HCT116 (cell line): ENCODE measurements around the gene DPH1.

ENCODE experiments used
- CBX3 ChIP-seq: IDR thresholded peaks from 2 replicates; pipeline ENCODE4 v1.6.1; 2012; ENCODE audit warnings: low read depth
- FOSL1 ChIP-seq: IDR thresholded peaks from 2 replicates; pipeline ENCODE4 v1.6.1; 2012; ENCODE audit warnings: low read depth
- SRF ChIP-seq: IDR thresholded peaks from 2 replicates; pipeline ENCODE4 v1.6.1; 2012; ENCODE audit warnings: low read depth

- no peak for TF ChIP-seq SRF
- no peak for TF ChIP-seq CBX3
- TF ChIP-seq FOSL1: no peak
Observed at GRCh38 chr17:2087597-2088211, 57.8 kb downstream of the DPH1 start.
